ENCODE results near the gene PHLDA3. TPM values are rescaled to one million over a fixed set of nuclear protein-coding genes. Genes with fewer than 3 reads are reported as not detected.

Gene PHLDA3
- total and polyA plus RNA-seq, 2 of the 13 experiments (the other 11 are each of a cell fraction or from before 2014, with no cell fraction given) = 16.7 to 33.6 TPM

DNA sequence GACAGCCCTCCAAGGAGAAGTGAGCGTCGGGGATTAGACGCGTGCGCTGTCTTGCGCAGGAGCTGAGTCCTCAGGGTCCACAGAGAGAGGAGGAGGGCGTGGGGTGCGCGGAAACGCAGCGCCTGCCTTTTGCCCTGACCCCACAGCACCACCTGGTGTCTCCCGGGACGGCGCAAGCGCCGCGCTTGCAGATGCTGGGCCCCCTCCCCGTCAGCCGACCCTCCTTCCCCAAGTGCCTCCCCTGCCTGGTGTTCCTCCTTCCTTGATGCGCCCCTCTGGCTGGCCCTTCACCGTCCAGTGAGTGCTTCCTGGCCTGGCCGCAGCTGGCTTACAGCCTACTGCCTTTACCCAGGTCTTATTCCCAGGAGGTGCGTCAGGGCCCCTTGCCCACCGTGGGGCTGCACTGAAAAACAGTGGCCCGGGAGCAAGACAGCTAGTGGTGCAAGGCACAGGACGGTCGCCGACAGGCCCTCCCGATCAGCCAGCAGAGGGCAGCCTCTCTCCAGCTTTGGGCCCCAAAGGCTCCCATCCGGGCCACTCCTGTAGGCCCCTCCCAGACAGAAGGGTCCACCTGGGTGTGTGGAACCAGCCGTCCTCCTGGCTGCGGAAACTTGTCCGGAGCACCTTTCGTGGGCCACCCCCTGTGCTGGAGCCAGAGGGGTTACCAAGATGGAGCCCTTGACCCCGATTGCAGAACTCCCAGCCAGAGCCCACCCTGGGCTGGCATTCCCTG lies 12.9 kb upstream of the PHLDA3 start (continued):
- no peak for TF ChIP-seq ATF7 (IDR thresholded peaks at IDR 0.05)
- no peak for TF ChIP-seq ATF7 (CRISPR knock-in tag; IDR thresholded peaks at IDR 0.05)
- TF ChIP-seq BRCA1 (CRISPR knock-in tag; IDR thresholded peaks at IDR 0.05) = no peak
- TF ChIP-seq ZNF709 (CRISPR knock-in tag; IDR thresholded peaks at IDR 0.05) = no peak
- TF ChIP-seq, protein P1, sequence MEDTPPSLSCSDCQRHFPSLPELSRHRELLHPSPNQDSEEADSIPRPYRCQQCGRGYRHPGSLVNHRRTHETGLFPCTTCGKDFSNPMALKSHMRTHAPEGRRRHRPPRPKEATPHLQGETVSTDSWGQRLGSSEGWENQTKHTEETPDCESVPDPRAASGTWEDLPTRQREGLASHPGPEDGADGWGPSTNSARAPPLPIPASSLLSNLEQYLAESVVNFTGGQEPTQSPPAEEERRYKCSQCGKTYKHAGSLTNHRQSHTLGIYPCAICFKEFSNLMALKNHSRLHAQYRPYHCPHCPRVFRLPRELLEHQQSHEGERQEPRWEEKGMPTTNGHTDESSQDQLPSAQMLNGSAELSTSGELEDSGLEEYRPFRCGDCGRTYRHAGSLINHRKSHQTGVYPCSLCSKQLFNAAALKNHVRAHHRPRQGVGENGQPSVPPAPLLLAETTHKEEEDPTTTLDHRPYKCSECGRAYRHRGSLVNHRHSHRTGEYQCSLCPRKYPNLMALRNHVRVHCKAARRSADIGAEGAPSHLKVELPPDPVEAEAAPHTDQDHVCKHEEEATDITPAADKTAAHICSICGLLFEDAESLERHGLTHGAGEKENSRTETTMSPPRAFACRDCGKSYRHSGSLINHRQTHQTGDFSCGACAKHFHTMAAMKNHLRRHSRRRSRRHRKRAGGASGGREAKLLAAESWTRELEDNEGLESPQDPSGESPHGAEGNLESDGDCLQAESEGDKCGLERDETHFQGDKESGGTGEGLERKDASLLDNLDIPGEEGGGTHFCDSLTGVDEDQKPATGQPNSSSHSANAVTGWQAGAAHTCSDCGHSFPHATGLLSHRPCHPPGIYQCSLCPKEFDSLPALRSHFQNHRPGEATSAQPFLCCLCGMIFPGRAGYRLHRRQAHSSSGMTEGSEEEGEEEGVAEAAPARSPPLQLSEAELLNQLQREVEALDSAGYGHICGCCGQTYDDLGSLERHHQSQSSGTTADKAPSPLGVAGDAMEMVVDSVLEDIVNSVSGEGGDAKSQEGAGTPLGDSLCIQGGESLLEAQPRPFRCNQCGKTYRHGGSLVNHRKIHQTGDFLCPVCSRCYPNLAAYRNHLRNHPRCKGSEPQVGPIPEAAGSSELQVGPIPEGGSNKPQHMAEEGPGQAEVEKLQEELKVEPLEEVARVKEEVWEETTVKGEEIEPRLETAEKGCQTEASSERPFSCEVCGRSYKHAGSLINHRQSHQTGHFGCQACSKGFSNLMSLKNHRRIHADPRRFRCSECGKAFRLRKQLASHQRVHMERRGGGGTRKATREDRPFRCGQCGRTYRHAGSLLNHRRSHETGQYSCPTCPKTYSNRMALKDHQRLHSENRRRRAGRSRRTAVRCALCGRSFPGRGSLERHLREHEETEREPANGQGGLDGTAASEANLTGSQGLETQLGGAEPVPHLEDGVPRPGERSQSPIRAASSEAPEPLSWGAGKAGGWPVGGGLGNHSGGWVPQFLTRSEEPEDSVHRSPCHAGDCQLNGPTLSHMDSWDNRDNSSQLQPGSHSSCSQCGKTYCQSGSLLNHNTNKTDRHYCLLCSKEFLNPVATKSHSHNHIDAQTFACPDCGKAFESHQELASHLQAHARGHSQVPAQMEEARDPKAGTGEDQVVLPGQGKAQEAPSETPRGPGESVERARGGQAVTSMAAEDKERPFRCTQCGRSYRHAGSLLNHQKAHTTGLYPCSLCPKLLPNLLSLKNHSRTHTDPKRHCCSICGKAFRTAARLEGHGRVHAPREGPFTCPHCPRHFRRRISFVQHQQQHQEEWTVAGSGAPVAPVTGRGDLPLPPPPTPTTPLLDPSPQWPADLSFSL (CRISPR knock-in tag; IDR thresholded peaks at IDR 0.05) = no peak
- TF ChIP-seq ZNF556 (CRISPR knock-in tag; IDR thresholded peaks at IDR 0.05; ENCODE audit: borderline replicate concordance) = peak; percentile 67; the same call in 1 of the 2 replicates
- no peak for TF ChIP-seq ZNF550 (CRISPR knock-in tag; IDR thresholded peaks at IDR 0.05; ENCODE audit: borderline replicate concordance)
- no peak for TF ChIP-seq KDM1A (CRISPR knock-in tag; IDR thresholded peaks at IDR 0.05)
- no peak for TF ChIP-seq ZNF891 (CRISPR knock-in tag; IDR thresholded peaks at IDR 0.05)
- TF ChIP-seq NR2F1 (CRISPR knock-in tag; IDR thresholded peaks at IDR 0.05) = no peak
- no peak for TF ChIP-seq NFE2L2 (IDR thresholded peaks at IDR 0.05; ENCODE audit: low read length)
- TF ChIP-seq, protein P2, sequence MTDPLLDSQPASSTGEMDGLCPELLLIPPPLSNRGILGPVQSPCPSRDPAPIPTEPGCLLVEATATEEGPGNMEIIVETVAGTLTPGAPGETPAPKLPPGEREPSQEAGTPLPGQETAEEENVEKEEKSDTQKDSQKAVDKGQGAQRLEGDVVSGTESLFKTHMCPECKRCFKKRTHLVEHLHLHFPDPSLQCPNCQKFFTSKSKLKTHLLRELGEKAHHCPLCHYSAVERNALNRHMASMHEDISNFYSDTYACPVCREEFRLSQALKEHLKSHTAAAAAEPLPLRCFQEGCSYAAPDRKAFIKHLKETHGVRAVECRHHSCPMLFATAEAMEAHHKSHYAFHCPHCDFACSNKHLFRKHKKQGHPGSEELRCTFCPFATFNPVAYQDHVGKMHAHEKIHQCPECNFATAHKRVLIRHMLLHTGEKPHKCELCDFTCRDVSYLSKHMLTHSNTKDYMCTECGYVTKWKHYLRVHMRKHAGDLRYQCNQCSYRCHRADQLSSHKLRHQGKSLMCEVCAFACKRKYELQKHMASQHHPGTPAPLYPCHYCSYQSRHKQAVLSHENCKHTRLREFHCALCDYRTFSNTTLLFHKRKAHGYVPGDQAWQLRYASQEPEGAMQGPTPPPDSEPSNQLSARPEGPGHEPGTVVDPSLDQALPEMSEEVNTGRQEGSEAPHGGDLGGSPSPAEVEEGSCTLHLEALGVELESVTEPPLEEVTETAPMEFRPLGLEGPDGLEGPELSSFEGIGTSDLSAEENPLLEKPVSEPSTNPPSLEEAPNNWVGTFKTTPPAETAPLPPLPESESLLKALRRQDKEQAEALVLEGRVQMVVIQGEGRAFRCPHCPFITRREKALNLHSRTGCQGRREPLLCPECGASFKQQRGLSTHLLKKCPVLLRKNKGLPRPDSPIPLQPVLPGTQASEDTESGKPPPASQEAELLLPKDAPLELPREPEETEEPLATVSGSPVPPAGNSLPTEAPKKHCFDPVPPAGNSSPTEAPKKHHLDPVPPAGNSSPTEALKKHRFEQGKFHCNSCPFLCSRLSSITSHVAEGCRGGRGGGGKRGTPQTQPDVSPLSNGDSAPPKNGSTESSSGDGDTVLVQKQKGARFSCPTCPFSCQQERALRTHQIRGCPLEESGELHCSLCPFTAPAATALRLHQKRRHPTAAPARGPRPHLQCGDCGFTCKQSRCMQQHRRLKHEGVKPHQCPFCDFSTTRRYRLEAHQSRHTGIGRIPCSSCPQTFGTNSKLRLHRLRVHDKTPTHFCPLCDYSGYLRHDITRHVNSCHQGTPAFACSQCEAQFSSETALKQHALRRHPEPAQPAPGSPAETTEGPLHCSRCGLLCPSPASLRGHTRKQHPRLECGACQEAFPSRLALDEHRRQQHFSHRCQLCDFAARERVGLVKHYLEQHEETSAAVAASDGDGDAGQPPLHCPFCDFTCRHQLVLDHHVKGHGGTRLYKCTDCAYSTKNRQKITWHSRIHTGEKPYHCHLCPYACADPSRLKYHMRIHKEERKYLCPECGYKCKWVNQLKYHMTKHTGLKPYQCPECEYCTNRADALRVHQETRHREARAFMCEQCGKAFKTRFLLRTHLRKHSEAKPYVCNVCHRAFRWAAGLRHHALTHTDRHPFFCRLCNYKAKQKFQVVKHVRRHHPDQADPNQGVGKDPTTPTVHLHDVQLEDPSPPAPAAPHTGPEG (CRISPR knock-in tag; IDR thresholded peaks at IDR 0.05) = no peak
- TF ChIP-seq ZNF557 (CRISPR knock-in tag; IDR thresholded peaks at IDR 0.05) = no peak
- TF ChIP-seq, protein P3, sequence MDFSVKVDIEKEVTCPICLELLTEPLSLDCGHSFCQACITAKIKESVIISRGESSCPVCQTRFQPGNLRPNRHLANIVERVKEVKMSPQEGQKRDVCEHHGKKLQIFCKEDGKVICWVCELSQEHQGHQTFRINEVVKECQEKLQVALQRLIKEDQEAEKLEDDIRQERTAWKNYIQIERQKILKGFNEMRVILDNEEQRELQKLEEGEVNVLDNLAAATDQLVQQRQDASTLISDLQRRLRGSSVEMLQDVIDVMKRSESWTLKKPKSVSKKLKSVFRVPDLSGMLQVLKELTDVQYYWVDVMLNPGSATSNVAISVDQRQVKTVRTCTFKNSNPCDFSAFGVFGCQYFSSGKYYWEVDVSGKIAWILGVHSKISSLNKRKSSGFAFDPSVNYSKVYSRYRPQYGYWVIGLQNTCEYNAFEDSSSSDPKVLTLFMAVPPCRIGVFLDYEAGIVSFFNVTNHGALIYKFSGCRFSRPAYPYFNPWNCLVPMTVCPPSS (IDR thresholded peaks at IDR 0.05) = no peak
- TF ChIP-seq KAT8 (CRISPR knock-in tag; IDR thresholded peaks at IDR 0.05) = 0 out of 2 replicates have a peak, but pooled peaks have one; percentile 27
- TF ChIP-seq, protein P4, sequence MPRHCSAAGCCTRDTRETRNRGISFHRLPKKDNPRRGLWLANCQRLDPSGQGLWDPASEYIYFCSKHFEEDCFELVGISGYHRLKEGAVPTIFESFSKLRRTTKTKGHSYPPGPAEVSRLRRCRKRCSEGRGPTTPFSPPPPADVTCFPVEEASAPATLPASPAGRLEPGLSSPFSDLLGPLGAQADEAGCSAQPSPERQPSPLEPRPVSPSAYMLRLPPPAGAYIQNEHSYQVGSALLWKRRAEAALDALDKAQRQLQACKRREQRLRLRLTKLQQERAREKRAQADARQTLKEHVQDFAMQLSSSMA (CRISPR knock-in tag; IDR thresholded peaks at IDR 0.05) = no peak
